Chondrocyte (in vitro differentiated cells): Measurements from ENCODE around the gene PDGFA. TPM values are rescaled to one million over a fixed set of nuclear protein-coding genes. Genes with fewer than 3 reads are reported as not detected.

Experiments used
- DNase-seq: peaks from one replicate; pipeline ENCODE4 v3.0.0; 2021; ENCODE audit warnings: mixed read lengths, low spot score
- H3K27ac Mint-ChIP-seq: one replicate; pipeline ENCODE4 v1.8.0; 2021; ENCODE audit warnings: mild to moderate bottlenecking, moderate library complexity, mixed read lengths; ENCODE audit not compliant: unreplicated experiment
- H3K27me3 Mint-ChIP-seq: 2 replicates; pipeline ENCODE4 v1.8.0; 2021; ENCODE audit warnings: low read depth, mixed read lengths
- H3K36me3 Mint-ChIP-seq: 2 replicates; pipeline ENCODE4 v1.8.0; 2021; ENCODE audit warnings: low read depth, mixed read lengths
- H3K4me1 Mint-ChIP-seq: 2 replicates; pipeline ENCODE4 v1.8.0; 2021; ENCODE audit warnings: low read depth, mild to moderate bottlenecking, mixed read lengths
- H3K4me3 Mint-ChIP-seq: one replicate; pipeline ENCODE4 v1.8.0; 2021; ENCODE audit warnings: mild to moderate bottlenecking, moderate library complexity, mixed read lengths; ENCODE audit not compliant: unreplicated experiment
- H3K9me3 Mint-ChIP-seq: 2 replicates; pipeline ENCODE4 v1.8.0; 2021; ENCODE audit warnings: low read depth, mixed read lengths
- total RNA-seq: library from RNA; stranded (reverse); gene quantifications from 3 replicates; pipeline ENCODE4 v1.2.1, GENCODE V29; 2021
- TF ChIP-seq, protein P1 (sequence below): fragments of 200-600 bp; sonication (generic); IDR thresholded peaks from 2 replicates; pipeline ENCODE4 v1.5.0; 2021; ENCODE audit warnings: antibody characterized with exemption, mild to moderate bottlenecking, moderate library complexity

PDGFA gene
- total RNA-seq, 1 donor from 2014 or later: 70.6 TPM

DNA sequence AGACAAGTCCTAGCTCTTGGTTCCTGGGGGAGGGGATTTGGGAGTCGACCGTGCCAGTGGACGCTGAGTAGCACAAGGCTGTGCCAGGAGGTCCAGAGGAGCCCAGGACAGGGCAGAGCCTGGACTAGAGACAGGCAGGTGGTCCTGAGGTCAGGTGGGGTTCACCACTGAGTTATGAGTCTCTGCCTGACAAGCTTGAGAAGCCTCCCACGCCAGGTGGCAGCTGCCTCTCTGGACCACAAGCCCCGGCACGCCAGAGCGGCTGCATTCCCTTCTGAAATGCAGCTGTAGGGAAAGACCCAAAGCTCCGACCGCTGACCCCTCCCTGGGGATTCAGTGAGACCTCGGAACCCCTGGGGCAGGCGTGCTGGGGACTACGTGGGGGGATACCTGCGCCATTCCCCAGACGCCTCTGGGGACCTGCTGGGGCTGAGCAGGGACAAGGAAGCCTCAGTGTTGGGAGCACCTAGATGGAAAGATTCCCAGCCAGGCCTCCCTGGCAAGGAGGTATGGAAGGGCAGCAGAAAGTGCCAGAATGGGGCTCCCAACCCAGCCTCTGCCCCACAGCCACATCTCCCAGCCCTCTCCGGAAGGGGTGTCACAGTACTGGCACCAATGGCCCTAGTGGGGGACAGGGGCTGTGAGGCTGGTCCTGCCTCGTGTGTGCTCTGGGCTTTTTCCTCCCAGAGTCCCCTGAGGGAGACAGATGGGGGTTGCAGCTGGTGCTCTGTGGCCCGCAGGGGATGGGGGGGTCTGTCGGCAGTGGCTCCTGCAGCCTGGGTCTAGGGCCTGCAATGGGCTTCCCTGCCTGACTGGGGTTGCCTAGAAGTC lies 29.0 kb downstream of the PDGFA start:
- H3K27me3 Mint-ChIP-seq: peaks cover 2% of the 10 kb centered on the region
- no peaks in the 10 kb centered on the region for H3K36me3 Mint-ChIP-seq
- H3K9me3 Mint-ChIP-seq: no peaks in the 10 kb centered on the region
- H3K27ac Mint-ChIP-seq: no peak overlapping the region
- peak; percentile 78 for DNase-seq
- no peak overlapping the region for H3K4me3 Mint-ChIP-seq
- peaks cover 35% of the 10 kb centered on the region for H3K4me1 Mint-ChIP-seq
- TF ChIP-seq, protein P1, sequence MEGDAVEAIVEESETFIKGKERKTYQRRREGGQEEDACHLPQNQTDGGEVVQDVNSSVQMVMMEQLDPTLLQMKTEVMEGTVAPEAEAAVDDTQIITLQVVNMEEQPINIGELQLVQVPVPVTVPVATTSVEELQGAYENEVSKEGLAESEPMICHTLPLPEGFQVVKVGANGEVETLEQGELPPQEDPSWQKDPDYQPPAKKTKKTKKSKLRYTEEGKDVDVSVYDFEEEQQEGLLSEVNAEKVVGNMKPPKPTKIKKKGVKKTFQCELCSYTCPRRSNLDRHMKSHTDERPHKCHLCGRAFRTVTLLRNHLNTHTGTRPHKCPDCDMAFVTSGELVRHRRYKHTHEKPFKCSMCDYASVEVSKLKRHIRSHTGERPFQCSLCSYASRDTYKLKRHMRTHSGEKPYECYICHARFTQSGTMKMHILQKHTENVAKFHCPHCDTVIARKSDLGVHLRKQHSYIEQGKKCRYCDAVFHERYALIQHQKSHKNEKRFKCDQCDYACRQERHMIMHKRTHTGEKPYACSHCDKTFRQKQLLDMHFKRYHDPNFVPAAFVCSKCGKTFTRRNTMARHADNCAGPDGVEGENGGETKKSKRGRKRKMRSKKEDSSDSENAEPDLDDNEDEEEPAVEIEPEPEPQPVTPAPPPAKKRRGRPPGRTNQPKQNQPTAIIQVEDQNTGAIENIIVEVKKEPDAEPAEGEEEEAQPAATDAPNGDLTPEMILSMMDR: no peak

DNA sequence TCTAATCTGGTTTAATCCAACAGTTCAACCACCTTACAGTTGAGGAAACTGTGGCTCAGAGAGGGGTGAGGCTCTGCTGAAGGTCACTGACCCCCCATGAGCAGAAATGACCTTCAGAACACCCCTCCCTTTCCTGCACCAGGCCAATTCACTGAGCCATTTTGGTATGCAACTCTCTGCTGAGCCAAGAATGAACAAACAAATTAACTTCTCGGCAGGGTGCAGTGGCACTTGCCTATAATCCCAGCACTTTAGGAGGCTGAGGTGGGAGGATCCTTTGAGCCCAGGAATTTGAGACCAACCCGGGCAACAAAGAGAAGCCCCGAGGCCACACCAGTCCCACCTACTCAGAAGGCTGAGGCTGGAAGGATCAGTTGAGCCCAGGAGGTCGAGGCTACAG lies 29.8 kb downstream of the PDGFA start:
- H3K4me3 Mint-ChIP-seq: no peak overlapping the region
- DNase-seq: peak; percentile 21
- TF ChIP-seq, protein P1: no peak
- no peak overlapping the region for H3K27ac Mint-ChIP-seq
- H3K27me3 Mint-ChIP-seq: peaks cover 2% of the 10 kb centered on the region
- no peaks in the 10 kb centered on the region for H3K36me3 Mint-ChIP-seq
- H3K4me1 Mint-ChIP-seq: peaks cover 42% of the 10 kb centered on the region
- no peaks in the 10 kb centered on the region for H3K9me3 Mint-ChIP-seq

DNA sequence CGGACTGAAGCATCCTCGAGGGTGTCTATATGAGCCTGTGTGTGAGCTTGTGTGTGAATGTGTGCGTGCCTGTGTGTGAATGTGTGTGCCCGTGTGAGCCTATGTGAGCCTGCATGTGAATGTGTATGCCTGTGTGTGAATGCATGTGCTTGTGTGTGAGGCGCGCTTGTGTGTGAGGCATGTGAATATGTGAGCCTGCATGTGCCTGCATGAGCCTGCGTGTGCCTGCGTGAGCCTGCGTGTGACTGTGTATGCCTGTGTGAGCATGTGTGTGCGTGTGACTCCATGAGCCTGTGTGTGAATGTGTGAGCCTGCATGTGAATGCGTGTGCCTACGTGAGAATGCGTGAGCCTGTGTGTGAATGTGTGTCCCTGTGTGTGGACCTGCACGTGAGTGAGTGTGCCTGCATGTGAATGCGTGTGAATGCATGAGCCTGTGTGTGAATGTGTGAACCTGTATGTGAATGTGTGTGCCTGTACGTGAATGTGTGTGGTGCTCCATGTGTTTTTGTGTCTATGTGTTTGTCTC lies 33.4 kb downstream of the PDGFA start:
- Mint-ChIP-seq H3K27ac (no peak overlapping the region), H3K27me3 (peaks cover 11% of the 10 kb centered on the region), H3K4me1 (peaks cover 39% of the 10 kb centered on the region), H3K9me3 (peaks cover 11% of the 10 kb centered on the region), H3K4me3 (no peak overlapping the region), H3K36me3 (no peaks in the 10 kb centered on the region)
- TF ChIP-seq, protein P1: no peak
- DNase-seq: no peak

DNA sequence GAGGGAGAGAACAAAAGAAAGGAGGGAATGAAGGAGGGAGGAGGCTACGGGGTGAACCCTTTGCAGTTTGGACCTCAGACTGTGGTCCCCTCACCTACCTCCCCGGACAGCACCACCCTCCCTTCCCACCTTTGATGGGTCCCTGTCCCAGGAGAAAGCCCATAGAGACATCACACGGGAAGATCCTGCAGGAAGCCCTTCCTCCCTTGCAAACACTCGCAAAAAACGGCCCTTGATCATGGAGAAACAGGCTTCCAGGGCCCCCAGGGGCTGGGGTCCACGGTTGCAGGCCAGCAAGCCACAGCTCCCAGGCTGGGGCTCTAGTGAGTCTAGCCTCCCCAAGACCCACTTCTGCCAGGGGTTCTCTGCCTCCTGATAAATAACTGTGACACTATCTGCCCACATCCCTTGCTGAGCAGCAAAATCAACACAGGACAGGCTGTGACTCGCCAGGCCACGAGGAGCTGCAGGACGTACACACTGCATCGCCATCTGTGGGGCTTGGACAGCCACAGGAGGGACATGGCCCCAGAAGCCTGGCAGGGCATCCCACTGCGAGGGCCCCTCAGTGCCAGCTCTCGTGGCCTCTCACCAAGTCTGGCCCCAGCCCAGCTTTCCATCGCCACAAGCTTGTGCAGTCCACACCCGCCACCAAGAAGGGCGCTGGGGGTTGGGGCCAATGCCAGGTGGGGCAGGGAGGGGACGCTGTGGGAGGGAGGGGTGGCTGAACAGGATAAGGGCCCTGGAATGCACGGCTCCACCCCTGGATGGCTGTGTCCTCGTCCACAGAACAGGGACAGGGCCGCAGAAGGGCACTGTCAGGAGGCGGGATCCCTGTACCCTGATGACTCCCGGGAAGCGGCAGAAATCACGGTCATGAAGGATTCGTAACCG lies 34.2 kb downstream of the PDGFA start:
- DNase-seq: peak; percentile 87
- TF ChIP-seq, protein P1: peak; percentile 13
- Mint-ChIP-seq H3K4me3 (no peak overlapping the region), H3K27me3 (peaks cover 11% of the 10 kb centered on the region), H3K27ac (peak overlapping the region; percentile 45), H3K36me3 (no peaks in the 10 kb centered on the region), H3K4me1 (peaks cover 41% of the 10 kb centered on the region), H3K9me3 (peaks cover 11% of the 10 kb centered on the region)
